ENCODE measurements around the gene MRPS12.

Gene MRPS12

DNA sequence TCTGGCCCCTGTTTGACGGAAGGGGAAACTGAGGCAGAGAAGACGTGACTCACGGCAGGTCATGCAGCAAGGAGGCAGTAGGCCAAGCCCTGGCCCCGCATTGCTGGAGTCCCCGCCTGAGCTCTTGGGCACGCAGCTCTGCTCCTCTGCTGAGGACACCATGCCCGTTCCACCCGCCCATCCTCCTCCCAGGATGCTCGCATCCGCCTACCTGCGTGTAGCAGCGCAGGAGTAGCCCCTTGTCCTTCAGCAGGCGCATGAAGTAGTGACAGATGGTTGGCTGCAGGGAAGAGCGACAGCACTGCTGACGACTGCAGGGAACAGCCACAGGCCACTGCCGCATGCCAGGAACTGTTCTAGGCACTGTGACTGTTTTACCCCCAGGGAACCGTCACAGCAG is 41.9 kb upstream of the MRPS12 start (continued):
- TF ChIP-seq EGR2 (tag by site-specific recombination; IDR thresholded peaks at IDR 0.05; ENCODE audit: low read depth) (no peak), YY1 (tag by site-specific recombination; IDR thresholded peaks at IDR 0.05) (no peak)

DNA sequence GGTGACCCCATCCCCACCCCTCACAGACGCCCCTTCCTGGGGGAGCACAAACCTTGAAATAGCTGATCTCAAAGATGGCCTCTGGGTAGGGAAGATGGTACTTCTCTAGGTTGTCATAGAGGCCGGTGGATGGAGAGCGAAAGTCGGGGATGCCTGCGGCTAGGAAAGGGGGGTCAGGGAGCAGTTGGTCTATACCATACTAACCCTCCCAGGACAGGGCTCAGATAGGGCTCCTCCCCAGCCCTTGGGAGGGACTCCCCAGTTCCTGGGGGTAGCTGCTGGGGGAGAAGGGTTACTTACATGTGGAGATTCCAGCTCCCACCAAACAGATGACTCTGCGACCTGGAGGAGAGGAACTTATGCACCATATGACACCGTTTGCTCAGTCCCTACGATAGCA is 40.9 kb upstream of the MRPS12 start:
- no peaks in the 10 kb centered on the region for H3K9me3 ChIP-seq (ENCODE audit: control insufficient read depth, insufficient read depth, low read depth, low read length)
- H3K4me1 ChIP-seq (ENCODE audit: control insufficient read depth, insufficient read depth, low read length) = peaks cover 3% of the 10 kb centered on the region; the same call in 1 of the 2 replicates
- no peak overlapping the region for H3K4me3 ChIP-seq (ENCODE audit: low read depth, low read length)
- H3K36me3 ChIP-seq (ENCODE audit: control insufficient read depth in 2 of 2, insufficient read depth in 1 of 2, low read length in 2 of 2) = peaks cover 31 to 33% of the 10 kb centered on the region in 2 experiments
- POLR2A ChIA-PET = interaction anchor here (0.6 to 2.3 kb wide), 3 partner anchors 10 to 41 kb away, joined by 3 to 6 read pairs (median 3); partner anchors contain the start of genes NFKBIB and SIRT2
- CTCF ChIA-PET = interaction anchor here (0.6 to 4.1 kb wide), 9 partner anchors 11 to 1417 kb away, joined by 3 to 84 read pairs (median 5); partner anchors contain the start of genes FAM98C, MRPS12, RINL and SARS2
- no peak overlapping the region for H3K27ac ChIP-seq (ENCODE audit: extremely low read depth, low read depth, low read length)
- TF ChIP-seq ZNF621 (tag by site-specific recombination; IDR thresholded peaks at IDR 0.05) (no peak), ZNF157 (tag by site-specific recombination; IDR thresholded peaks at IDR 0.05) (peak; percentile 50; the same call in 1 of the 2 replicates)

DNA sequence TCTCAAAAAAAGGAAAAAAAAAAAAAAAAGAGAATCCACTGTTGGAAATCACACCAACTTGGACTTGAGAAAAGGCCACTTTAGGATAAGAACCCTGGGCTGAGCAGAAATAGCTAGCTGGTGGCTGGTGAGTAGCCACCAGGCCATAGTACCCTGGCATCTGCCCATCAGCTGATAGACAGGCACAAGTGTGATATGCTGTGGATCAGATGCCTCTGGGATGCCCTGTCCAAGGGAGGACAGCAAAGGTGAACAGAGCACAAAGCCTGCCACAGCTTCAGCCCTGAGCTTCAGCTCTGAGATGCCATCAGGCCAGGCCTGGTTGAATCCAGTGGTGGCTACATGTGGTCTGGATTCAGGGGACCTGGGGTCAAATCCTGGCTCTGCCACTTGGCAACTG is 40.1 kb upstream of the MRPS12 start:
- no peak overlapping the region for H3K27ac ChIP-seq (ENCODE audit: extremely low read depth, low read depth, low read length)
- TF ChIP-seq ZSCAN18 (tag by site-specific recombination; IDR thresholded peaks at IDR 0.05) = no peak
- no peak for TF ChIP-seq ZNF837 (tag by site-specific recombination; IDR thresholded peaks at IDR 0.05)
- no peak for TF ChIP-seq ZNF169 (tag by site-specific recombination; IDR thresholded peaks at IDR 0.05)
- TF ChIP-seq, protein P1, sequence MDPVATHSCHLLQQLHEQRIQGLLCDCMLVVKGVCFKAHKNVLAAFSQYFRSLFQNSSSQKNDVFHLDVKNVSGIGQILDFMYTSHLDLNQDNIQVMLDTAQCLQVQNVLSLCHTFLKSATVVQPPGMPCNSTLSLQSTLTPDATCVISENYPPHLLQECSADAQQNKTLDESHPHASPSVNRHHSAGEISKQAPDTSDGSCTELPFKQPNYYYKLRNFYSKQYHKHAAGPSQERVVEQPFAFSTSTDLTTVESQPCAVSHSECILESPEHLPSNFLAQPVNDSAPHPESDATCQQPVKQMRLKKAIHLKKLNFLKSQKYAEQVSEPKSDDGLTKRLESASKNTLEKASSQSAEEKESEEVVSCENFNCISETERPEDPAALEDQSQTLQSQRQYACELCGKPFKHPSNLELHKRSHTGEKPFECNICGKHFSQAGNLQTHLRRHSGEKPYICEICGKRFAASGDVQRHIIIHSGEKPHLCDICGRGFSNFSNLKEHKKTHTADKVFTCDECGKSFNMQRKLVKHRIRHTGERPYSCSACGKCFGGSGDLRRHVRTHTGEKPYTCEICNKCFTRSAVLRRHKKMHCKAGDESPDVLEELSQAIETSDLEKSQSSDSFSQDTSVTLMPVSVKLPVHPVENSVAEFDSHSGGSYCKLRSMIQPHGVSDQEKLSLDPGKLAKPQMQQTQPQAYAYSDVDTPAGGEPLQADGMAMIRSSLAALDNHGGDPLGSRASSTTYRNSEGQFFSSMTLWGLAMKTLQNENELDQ (tag by site-specific recombination; IDR thresholded peaks at IDR 0.05; ENCODE audit: low read depth) = no peak
- TF ChIP-seq ZXDB (tag by site-specific recombination; IDR thresholded peaks at IDR 0.05) = no peak
- no peak for TF ChIP-seq ZNF302 (tag by site-specific recombination; IDR thresholded peaks at IDR 0.05; ENCODE audit: low read depth)
- TF ChIP-seq, protein P2, sequence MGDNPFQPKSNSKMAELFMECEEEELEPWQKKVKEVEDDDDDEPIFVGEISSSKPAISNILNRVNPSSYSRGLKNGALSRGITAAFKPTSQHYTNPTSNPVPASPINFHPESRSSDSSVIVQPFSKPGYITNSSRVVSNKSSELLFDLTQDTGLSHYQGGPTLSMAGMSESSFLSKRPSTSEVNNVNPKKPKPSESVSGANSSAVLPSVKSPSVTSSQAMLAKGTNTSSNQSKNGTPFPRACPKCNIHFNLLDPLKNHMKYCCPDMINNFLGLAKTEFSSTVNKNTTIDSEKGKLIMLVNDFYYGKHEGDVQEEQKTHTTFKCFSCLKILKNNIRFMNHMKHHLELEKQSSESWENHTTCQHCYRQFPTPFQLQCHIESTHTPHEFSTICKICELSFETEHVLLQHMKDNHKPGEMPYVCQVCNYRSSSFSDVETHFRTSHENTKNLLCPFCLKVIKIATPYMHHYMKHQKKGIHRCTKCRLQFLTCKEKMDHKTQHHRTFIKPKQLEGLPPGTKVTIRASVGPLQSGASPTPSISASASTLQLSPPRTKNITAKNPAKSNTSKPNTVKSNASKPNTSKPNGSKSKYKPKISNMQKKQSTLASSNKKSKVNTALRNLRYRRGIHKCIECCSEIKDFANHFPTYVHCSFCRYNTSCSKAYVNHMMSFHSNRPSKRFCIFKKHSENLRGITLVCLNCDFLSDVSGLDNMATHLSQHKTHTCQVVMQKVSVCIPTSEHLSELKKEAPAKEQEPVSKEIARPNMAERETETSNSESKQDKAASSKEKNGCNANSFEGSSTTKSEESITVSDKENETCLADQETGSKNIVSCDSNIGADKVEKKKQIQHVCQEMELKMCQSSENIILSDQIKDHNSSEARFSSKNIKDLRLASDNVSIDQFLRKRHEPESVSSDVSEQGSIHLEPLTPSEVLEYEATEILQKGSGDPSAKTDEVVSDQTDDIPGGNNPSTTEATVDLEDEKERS (tag by site-specific recombination; IDR thresholded peaks at IDR 0.05) = no peak
- no peak for TF ChIP-seq ZNF311 (tag by site-specific recombination; IDR thresholded peaks at IDR 0.05; ENCODE audit: borderline replicate concordance)
- no peak for TF ChIP-seq ZNF529 (tag by site-specific recombination; IDR thresholded peaks at IDR 0.05; ENCODE audit: insufficient replicate concordance)
- no peaks in the 10 kb centered on the region for H3K9me3 ChIP-seq (ENCODE audit: control insufficient read depth, insufficient read depth, low read depth, low read length)
- CTCF ChIA-PET = interaction anchor here (0.7 to 3.0 kb wide), 3 partner anchors 42 to 488 kb away, joined by 3 to 13 read pairs (median 4); partner anchors contain the start of gene FAM98C
- POLR2A ChIA-PET = interaction anchor here (0.7 to 2.3 kb wide), 3 partner anchors 9 to 41 kb away, joined by 3 to 6 read pairs (median 4); partner anchors contain the start of genes NFKBIB and SIRT2
- peaks cover 29 to 31% of the 10 kb centered on the region in 2 experiments for H3K36me3 ChIP-seq (ENCODE audit: control insufficient read depth in 2 of 2, insufficient read depth in 1 of 2, low read length in 2 of 2)
- H3K4me1 ChIP-seq (ENCODE audit: control insufficient read depth, insufficient read depth, low read length) = peaks cover 3% of the 10 kb centered on the region; the same call in 1 of the 2 replicates
- H3K4me3 ChIP-seq (ENCODE audit: low read depth, low read length) = no peak overlapping the region

All from HEK293 (cell line).